ENCODE results near the gene PRDM16. TPM values are rescaled to one million over a fixed set of nuclear protein-coding genes. Genes with fewer than 3 reads are reported as not detected.

PRDM16 gene
- total RNA-seq, 1 donor: 19.9 TPM

DNA sequence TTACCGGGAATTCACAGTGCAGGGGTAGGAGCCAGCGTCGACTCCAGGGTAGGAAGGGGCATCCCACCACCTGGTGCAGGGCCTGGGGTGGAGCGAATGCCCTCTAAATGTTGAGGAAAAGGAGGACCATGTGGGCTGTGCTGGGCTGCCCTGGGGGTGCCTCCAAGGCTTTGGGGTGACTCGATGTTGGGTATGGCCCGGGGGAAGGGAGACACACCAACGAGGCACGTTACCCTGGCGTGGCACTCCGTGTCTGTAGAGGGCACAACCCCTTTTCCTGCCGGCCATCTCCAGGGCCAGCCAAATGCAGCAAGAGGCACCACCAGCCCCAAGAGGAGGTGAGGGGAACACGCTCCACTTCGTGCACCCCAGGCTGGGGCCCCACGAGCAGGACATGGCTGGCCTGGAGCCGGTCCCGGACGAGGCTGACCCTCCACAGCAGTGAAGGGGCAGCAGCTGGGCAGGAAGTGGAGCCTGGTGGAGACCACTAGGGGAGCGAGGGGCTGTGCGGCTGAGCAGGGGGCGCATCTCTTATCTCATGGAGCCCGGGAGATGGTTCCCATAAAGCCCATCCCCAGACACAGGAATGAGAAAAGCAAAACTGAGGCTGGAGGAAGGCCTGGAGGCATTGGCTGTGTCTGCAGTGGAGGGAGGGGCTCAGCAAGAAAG lies 36.5 kb upstream of the PRDM16 start:
- DNase-seq (ENCODE audit: low read depth in 2 of 3, low spot score in 2 of 3): no peak

DNA sequence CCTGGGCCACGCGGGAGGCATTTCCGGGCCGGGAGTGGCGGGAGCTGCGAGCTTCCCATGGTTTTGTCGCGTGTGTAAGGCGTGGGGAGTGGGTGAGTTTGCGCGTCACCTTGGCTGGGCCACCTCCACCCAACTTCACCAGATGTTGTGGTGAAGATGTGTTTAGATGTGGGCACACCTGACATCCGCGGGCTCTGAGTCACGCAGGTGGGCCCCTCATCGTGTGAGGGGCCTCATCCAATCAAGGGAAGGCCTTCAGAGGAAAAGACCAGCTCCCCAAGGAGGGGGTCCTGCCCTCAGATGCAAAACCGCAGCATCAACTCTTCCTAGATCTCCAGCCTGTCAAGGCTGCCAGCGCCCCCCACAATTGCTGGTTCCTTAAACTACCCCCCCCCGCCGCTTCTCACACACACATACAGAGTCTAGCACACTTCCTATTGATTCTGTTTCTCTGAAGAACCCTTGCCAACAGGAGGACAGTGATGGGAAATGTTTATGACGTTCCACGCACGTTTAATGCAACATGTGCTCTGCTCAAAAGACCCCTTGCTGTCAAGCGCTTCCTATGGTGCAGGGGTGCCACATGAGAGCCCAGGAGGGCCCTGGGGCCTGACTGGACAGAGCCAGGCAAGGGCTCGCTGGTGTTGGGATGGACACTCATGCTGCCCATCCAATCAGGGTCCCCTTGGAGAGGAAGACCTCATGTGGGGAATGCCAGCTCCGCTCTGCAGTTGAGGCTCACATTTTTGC lies 35.8 kb upstream of the PRDM16 start:
- peak in 1 of 3 donors; percentile 23 for DNase-seq (ENCODE audit: low read depth in 2 of 3, low spot score in 2 of 3)

DNA sequence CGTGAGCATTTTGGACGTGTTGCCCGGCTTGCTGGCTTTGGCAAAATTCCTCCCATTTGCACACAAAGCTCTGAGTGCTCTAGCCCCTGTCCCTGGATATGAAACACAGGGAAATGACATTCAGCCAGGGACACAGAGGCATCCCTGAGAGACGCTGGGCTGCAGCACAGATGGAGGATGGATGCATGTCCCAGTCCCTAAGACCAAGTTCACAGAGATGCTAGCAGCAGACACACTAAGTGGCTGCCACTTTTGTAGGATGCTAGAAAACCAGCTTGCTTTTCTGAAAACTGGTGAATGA lies 35.3 kb upstream of the PRDM16 start:
- DNase-seq (ENCODE audit: low read depth in 2 of 3, low spot score in 2 of 3): no peak

DNA sequence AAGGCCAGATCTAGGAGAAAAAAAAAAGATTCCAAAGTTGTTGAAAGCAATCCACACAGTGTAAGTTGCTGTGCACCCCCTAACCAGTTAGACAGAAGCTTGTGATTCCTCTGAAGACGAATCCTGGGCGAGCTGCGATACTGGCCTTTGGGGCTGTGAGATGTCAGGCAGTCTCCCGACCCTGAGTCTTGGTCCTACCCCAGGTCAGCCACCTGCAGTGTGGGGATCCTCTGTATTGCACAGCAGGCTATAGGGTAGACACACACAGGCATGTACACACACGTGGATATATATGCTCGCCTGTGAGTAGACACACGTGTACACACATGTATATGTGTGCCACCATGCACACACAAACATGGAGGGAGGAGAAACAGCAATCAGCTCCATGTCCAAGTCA lies 34.8 kb upstream of the PRDM16 start:
- DNase-seq (ENCODE audit: low read depth in 2 of 3, low spot score in 2 of 3): no peak

DNA sequence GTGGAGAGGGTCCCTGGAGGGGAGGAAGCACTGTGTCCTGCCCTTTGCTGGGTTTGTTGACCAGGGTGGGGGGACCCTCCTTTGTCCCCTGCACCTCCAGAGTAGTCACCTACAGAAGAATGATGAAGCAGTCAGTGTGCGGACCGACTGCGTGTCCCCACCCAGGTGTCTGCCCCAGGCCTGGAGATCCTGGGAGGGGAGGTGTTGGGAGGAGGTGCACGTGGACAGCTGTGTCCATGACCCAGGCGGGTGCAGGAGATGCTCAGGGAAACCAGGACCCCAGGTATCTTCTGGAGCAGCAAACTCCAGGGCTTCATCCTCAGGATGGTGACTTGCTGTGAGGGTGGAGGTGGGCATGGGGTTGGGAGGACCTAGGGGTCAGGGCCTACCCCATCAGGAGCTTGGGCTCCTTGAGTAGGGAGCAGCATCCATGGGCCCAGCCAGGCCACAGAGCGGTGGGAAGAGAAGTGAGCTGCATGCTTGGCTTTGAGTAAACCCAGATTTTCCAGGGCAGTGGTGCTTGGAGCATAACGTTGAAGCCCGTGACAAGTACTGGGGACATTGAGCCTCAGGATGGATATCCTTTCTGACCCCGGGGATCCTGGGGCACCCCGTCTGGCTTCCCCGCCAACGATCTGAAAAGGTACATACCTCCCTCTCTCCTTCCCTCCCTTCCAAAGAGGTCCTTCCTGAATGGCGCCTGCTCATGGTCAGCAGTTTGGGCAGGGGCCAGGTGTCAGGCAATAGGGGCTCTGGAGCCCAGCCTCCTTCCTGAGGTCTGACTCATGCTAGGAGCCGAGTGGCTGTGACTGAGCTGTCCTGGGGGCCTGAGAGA lies 34.1 kb upstream of the PRDM16 start:
- no peak for DNase-seq (ENCODE audit: low read depth in 2 of 3, low spot score in 2 of 3)

DNA sequence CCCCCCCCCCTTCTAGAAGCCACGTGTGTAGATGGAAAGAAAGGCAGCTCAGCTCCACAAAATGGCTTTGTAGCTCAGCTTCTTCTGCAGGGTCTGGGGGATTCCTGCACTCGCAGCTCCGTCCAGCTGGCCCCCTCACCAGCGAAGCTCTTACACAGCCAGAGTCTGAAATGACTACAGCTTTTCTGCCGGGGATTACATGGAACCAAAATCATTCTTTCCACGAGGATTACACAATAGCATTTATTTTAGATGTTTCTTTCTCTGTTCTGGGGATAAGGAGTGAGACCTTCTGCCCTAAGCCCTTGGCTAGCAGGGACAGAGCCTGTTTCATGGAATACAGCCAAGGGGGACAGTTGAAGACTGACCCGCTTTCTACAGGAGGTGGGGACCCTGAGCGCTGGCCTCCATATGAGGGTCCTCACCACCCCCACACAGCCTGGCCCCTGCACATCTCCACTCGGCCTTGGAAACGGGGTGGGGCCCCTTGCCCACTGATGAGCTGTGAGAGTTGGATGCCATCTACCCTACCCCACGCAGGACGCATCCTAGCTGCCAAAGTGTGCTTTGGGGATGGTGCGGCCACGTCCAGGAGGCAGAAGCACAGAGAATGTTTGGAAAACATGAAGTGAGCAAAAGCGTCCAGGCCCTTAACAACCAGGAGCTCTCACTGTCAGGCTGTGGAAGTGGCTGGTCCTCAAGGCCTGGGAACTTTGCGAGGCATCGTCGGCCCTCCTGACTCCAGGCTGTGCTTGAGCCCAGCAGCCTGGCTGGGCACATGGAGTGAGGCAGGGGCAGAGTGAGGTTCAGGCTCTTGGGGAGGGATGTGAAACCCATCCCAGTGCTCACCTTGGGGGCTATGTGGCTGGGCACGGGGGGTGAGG lies 33.2 kb upstream of the PRDM16 start:
- DNase-seq (ENCODE audit: low read depth in 2 of 3, low spot score in 2 of 3): no peak

DNA sequence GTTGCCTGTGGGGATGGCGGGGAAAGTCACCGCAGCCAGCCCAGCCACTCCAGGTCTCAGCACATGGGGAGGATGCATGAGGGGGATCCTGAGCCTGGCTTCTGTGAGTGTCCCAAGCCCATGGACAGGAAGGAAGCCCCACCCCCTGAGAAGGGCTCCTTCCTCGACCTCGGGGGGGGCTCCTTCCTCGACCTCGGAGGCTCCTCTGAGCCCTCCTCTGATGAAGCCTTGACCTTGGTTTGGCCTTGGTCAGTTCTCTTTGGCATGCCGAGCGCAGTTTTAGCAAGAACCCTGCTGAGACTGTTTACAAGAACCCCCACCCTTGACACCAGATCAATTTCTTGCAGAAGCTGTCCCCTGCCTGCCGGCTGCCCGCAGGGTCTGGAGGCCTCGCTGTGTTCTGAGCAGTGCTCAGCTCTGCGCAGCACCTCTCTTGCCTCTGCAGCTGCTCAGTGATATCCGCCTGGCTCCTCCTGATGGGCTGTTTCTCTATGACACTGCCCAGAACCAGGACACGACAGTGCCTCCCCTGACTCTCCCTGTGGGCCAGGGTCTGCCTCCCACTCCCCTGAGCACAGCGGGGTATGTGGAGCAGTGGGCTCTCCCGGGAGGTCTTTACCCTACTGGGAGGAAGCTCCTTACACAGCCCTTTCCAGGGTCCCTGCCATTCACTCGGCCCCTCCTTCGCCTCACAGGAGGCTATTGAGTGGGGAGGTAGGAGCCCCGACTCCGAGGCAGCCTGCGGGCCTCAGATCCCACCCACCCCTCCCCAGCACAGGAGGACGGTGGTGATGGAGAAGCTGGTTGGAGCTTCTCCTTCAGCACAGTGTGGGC lies 32.3 kb upstream of the PRDM16 start:
- no peak for DNase-seq (ENCODE audit: low read depth in 2 of 3, low spot score in 2 of 3)

DNA sequence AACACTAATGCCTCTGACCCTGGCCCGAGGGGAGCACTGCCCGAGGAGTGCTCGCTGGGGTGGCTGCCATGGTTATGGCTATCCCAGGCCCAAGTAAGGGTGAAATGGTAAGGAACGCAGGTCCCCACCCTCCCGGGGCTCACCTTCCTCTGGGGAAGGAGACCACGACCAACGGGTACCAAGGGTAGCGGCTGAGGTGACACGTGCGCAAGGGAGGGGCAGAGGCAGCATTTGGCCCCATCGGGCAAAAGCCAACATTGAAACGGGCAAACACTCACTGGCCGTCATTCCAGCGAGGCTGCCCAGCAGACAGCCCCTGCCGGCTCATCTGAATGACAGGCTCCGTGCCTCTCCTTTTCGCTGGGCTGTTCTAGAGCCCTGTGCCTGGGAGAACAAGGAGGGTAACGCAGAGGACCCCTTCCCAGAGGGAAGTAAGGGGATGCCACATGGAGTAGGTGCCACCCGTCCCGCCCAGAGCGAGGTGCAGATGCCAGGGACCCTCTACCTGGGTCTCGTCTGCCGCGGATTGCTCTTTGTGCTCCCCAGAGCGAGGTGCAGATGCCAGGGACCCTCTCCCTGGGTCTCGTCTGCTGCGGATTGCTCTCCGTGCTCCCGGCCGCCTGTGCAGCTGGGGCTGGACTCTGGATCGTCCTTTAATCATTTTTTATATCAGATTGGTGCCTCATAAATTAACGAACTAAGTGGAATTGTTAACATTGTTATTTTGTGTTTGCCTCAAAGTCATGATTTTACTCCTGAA lies 31.5 kb upstream of the PRDM16 start:
- DNase-seq (ENCODE audit: low read depth in 2 of 3, low spot score in 2 of 3): no peak

DNA sequence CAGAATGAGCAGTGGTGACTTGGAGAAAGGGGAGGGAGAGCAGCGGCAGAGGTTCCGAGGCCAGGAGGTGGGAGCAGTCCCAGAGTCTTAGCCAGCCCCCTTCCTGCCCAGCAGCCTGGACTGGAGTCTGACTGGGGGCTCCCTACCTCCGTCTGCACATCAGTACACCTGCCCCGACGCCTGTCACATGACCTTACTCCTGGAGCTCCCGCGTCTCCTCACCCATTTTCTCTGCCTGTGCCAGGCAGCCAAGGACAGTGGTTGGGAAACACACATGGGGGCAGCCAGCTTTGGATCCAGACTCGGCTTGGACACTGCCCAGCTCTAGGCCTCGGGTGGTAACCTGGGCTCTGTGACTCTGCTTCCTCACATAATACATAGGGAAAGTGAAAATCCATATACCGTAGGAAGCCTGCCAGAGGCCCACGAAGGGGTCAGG lies 30.9 kb upstream of the PRDM16 start:
- DNase-seq (ENCODE audit: low read depth in 2 of 3, low spot score in 2 of 3): no peak

DNA sequence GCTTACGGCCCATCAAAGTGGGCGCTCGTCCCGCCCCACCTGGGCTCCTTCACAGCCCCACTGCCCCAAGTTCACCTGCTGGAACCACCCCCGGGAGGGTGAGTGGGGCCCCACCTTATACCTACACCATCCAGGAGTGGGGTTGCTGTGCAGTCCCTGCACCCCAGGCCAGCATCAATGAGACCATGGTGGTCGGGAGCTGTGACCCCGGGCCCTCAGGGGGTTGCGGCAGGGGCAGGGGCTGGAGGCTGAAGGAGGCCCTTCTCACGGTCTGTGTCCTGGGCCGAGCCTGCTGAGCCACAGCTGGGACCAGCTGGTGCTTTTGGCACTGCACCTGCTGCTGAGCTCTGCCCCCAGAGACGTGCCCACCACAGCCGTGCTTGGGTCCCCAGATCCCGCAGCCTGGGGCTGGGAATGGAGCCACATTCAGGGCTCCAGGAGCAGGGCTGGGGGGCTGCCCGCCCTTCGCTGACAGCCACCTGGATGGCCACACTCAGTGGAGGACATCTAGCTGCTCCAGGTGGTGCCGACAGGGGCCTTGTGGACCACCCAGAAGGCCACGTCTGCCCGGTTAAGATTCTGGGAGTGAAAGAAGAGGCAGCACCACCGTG lies 30.3 kb upstream of the PRDM16 start:
- no peak for DNase-seq (ENCODE audit: low read depth in 2 of 3, low spot score in 2 of 3)

DNA sequence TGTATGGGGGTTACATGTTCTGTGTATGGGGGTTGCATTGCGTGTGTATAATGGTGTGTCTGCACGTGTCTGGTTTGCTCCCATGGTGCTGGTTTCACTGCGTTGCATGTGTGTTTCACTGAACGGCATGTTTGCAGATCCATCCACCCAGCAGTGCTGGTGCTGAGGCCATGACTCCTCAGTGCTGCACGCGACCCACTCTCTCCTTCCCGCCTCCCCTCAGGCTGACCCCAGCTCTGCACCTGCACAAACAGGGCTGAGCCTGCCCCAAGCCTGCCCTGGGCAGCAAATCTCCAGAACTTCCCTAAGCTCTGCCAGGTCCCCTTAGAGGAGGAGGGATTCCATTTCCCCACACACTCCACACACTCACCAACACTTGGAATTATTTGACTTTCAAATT lies 29.0 kb upstream of the PRDM16 start:
- no peak for DNase-seq (ENCODE audit: low read depth in 2 of 3, low spot score in 2 of 3)

DNA sequence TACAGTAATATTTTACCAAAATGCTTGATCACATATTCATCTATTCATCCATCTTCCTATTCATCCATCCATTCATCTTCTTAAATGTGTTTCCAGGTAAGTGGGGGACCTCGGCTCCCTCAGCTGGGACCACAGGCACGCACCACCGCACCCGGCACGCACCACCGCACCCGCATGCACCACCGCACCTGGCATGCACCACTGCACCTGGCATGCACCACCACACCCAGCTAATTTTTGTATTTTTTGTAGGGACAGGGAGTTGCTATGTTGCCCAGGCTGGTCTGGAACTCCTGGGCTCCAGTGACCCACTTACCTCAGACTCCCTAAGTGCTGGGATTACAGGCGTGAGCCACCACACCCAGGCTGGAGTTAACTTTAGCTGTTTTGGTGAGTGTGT lies 26.5 kb upstream of the PRDM16 start:
- no peak for DNase-seq (ENCODE audit: low read depth in 2 of 3, low spot score in 2 of 3)

DNA sequence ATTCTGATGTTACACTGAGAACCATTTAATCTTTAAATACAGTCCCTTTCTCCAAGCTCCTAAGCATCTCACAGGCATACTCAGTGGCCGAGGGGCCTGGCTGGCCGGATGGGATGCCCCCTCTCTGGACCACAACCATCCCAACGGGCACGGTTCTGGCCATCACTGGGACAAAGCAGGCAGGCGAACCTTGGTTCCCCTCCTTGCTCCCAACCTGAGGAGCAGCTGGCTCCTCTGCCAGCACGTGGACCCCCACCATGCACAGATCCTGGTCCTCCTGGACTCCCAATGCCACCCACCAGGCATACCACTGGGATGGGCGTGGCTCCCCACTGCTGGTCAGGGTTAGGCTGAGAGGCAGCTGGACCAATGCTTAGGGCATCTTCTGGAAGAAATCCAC lies 19.8 kb upstream of the PRDM16 start:
- DNase-seq (ENCODE audit: low read depth in 2 of 3, low spot score in 2 of 3): no peak

DNA sequence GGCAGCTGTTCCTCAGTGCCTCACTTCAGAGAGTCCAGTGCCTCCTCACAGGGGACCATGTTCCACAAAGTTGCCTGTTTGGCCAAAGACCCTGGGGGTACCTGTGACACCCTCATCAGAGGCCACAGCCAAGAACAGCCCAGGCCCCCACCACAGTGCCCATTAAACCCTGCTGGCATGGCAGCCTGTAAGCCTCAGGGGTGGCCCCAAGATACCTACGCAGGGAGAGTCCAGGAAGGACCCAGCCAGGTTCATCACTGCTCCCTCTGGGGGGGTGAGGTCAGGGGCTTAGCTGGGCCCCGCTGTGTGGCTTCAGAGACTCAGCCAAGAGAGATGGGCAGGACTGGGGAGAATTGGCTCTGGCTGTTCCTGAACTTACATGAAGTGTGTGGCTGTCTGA lies 19.1 kb upstream of the PRDM16 start:
- DNase-seq (ENCODE audit: low read depth in 2 of 3, low spot score in 2 of 3): no peak

DNA sequence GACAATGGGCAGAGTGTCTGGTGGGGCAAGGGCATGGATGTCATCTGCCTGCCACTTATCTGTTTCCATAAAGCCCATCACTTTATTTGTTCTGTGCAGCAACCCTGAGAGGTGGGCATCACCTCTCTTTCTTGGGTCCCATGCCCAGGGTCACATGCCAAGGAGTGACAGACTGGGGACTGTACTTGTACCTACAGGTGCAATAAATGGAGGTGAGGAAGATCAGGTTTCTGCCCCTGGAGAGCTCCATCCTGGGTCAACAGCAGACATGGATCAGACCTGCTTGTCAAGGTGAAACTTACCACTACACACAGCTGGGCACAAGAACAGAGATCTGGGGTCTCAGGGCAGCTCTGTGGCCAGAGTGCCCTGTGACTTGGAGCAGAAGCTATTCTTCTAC lies 18.4 kb upstream of the PRDM16 start:
- DNase-seq (ENCODE audit: low read depth in 2 of 3, low spot score in 2 of 3): no peak

DNA sequence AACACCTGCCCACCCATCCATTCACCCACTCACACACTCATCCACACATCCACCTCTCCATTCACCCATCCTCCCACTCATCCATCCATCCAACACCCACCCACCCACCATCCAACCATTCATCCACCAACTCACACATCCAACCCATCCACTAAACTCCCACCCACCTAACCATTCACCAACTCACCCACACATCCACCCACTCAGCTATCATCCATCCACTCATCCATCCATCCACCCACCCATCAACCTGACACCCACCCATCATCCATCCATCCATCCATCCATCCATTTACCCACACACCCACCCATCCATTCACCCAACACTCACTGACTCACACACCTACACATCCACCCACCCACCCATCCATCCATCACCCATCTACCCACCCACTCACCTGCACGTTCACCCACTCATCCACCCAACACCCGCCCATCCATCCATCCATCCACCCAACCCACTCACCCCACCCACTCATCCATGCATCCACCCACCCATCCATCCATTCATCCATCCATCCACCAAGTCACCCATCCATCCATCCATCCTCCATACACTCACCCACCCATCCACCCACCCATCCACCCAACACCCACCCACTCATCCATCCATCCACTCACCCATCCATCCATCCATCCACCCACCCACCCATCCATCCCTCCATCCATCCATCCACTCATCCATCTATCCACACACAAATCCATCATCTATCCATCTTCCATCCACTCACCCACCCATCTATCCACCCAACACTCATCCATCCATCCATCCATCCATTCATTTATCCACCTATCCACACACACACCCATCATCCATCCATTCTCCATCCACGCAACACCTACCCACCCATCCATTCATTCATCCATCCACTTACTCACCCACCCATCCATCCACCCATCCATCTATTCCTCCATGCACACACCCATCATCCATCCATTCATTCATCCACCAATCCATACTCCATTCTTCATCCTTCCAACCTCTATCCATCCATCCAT lies 17.4 kb upstream of the PRDM16 start:
- DNase-seq (ENCODE audit: low read depth in 2 of 3, low spot score in 2 of 3): no peak

DNA sequence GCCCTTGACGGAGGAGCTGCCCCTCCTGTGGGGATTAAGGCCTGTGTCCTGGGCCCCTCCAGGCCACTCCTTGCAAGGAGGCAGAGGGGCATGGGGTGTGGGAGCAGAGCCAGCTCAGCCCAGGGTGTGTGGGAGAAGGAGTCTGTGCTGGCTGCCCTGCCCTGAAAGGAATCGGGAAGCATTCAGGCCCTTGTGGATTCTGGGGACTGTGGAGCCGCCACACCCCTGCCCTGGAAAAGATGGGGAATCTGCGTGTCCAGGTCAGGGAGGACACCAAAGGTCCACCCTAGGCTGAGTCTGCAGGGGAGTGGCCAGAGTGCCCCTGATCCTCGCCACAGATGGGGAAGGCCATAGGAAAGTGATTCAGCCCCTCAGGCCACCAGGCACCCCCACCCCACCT lies 16.5 kb upstream of the PRDM16 start:
- DNase-seq (ENCODE audit: low read depth in 2 of 3, low spot score in 2 of 3): no peak
